Measurements from ENCODE around the gene XXYLT1.

XXYLT1 gene

GRCh38 chr3:195181741-195182469 is 89.1 kb downstream of the XXYLT1 start:
- Histone ChIP-seq H3K4me1 (ENCODE audit: control insufficient read depth, insufficient read depth, low read length, poor library complexity, severe bottlenecking) (peaks cover 65% of the 10 kb centered on the region), H3K36me3 (ENCODE audit: control insufficient read depth, insufficient read depth, low read length) (peaks cover 3% of the 10 kb centered on the region), H3K9me3 (ENCODE audit: control insufficient read depth, low read length) (no peaks in the 10 kb centered on the region), H3K27ac (ENCODE audit: low read depth, low read length, severe bottlenecking) (peak overlapping the region; percentile 90), H3K4me3 (ENCODE audit: extremely low read depth, insufficient read depth, low read length, poor library complexity, severe bottlenecking) (no peak overlapping the region)
- 74 to 79% methylated on average over 4 to 7 of the region's 7 CpGs for WGBS, 2 experiments (ENCODE audit: insufficient coverage in 2 of 2)

- Histone ChIP-seq H3K36me3 (ENCODE audit: control insufficient read depth, insufficient read depth, low read length) (peaks cover 5% of the 10 kb centered on the region), H3K27ac (ENCODE audit: low read depth, low read length, severe bottlenecking) (peak overlapping the region; percentile 90), H3K9me3 (ENCODE audit: control insufficient read depth, low read length) (no peaks in the 10 kb centered on the region), H3K4me1 (ENCODE audit: control insufficient read depth, insufficient read depth, low read length, poor library complexity, severe bottlenecking) (peaks cover 60% of the 10 kb centered on the region), H3K4me3 (ENCODE audit: extremely low read depth, insufficient read depth, low read length, poor library complexity, severe bottlenecking) (no peak overlapping the region)
- WGBS, 2 experiments (ENCODE audit: insufficient coverage in 2 of 2) = 86 to 90% methylated on average over 8 to 9 of the region's 9 CpGs
Observed at GRCh38 chr3:195181113-195181498, 89.9 kb downstream of the XXYLT1 start.

- Histone ChIP-seq H3K9me3 (ENCODE audit: control insufficient read depth, low read length) (no peaks in the 10 kb centered on the region), H3K4me3 (ENCODE audit: extremely low read depth, insufficient read depth, low read length, poor library complexity, severe bottlenecking) (no peak overlapping the region), H3K27ac (ENCODE audit: low read depth, low read length, severe bottlenecking) (peak overlapping the region; percentile 90), H3K36me3 (ENCODE audit: control insufficient read depth, insufficient read depth, low read length) (peaks cover 10% of the 10 kb centered on the region), H3K4me1 (ENCODE audit: control insufficient read depth, insufficient read depth, low read length, poor library complexity, severe bottlenecking) (peaks cover 60% of the 10 kb centered on the region)
- WGBS, 2 experiments (ENCODE audit: insufficient coverage in 2 of 2) = 84 to 85% methylated on average over 14 to 16 of the region's 17 CpGs
Observed at GRCh38 chr3:195180490-195181112, 90.4 kb downstream of the XXYLT1 start.

GRCh38 chr3:195179776-195180489 is 91.0 kb downstream of the XXYLT1 start:
- Histone ChIP-seq H3K4me1 (ENCODE audit: control insufficient read depth, insufficient read depth, low read length, poor library complexity, severe bottlenecking) (peaks cover 60% of the 10 kb centered on the region), H3K9me3 (ENCODE audit: control insufficient read depth, low read length) (no peaks in the 10 kb centered on the region), H3K4me3 (ENCODE audit: extremely low read depth, insufficient read depth, low read length, poor library complexity, severe bottlenecking) (no peak overlapping the region), H3K27ac (ENCODE audit: low read depth, low read length, severe bottlenecking) (peak overlapping the region; percentile 90), H3K36me3 (ENCODE audit: control insufficient read depth, insufficient read depth, low read length) (peaks cover 17% of the 10 kb centered on the region)
- whole genome bisulfite sequencing, 2 experiments (ENCODE audit: insufficient coverage in 2 of 2) = 79 to 81% methylated on average over 21 to 23 of the region's 24 CpGs

GRCh38 chr3:195178124-195178910 is 92.6 kb downstream of the XXYLT1 start:
- no peaks in the 10 kb centered on the region for H3K9me3 ChIP-seq (ENCODE audit: control insufficient read depth, low read length)
- H3K4me1 ChIP-seq (ENCODE audit: control insufficient read depth, insufficient read depth, low read length, poor library complexity, severe bottlenecking) = peaks cover 55% of the 10 kb centered on the region
- peaks cover 19% of the 10 kb centered on the region for H3K36me3 ChIP-seq (ENCODE audit: control insufficient read depth, insufficient read depth, low read length)
- peak overlapping the region; percentile 29 for H3K27ac ChIP-seq (ENCODE audit: low read depth, low read length, severe bottlenecking)
- no peak overlapping the region for H3K4me3 ChIP-seq (ENCODE audit: extremely low read depth, insufficient read depth, low read length, poor library complexity, severe bottlenecking)
- 93 to 97% methylated on average over 17 of the region's 17 CpGs for WGBS, 2 experiments (ENCODE audit: insufficient coverage in 2 of 2)

- 89 to 96% methylated on average over 3 to 5 of the region's 6 CpGs for WGBS, 2 experiments (ENCODE audit: insufficient coverage in 2 of 2)
Observed at GRCh38 chr3:195177422-195178123, 93.4 kb downstream of the XXYLT1 start.

GRCh38 chr3:195176776-195177175 is 94.2 kb downstream of the XXYLT1 start:
- Histone ChIP-seq H3K4me3 (ENCODE audit: extremely low read depth, insufficient read depth, low read length, poor library complexity, severe bottlenecking) (no peak overlapping the region), H3K4me1 (ENCODE audit: control insufficient read depth, insufficient read depth, low read length, poor library complexity, severe bottlenecking) (peaks cover 54% of the 10 kb centered on the region), H3K36me3 (ENCODE audit: control insufficient read depth, insufficient read depth, low read length) (peaks cover 19% of the 10 kb centered on the region), H3K27ac (ENCODE audit: low read depth, low read length, severe bottlenecking) (no peak overlapping the region), H3K9me3 (ENCODE audit: control insufficient read depth, low read length) (no peaks in the 10 kb centered on the region)
- WGBS, 2 experiments (ENCODE audit: insufficient coverage in 2 of 2) = 90 to 96% methylated on average over 9 of the region's 12 CpGs

More at GRCh38 chr3:195177422-195178123, 93.4 kb downstream of the XXYLT1 start:
- H3K4me1 ChIP-seq (ENCODE audit: control insufficient read depth, insufficient read depth, low read length, poor library complexity, severe bottlenecking) = peaks cover 55% of the 10 kb centered on the region
- H3K36me3 ChIP-seq (ENCODE audit: control insufficient read depth, insufficient read depth, low read length) = peaks cover 19% of the 10 kb centered on the region
- H3K27ac ChIP-seq (ENCODE audit: low read depth, low read length, severe bottlenecking) = no peak overlapping the region
- H3K4me3 ChIP-seq (ENCODE audit: extremely low read depth, insufficient read depth, low read length, poor library complexity, severe bottlenecking) = no peak overlapping the region
- H3K9me3 ChIP-seq (ENCODE audit: control insufficient read depth, low read length) = no peaks in the 10 kb centered on the region

- WGBS, 2 experiments (ENCODE audit: insufficient coverage in 2 of 2) = 91 to 93% methylated on average over 11 to 12 of the region's 13 CpGs
- no peak overlapping the region for H3K4me3 ChIP-seq (ENCODE audit: extremely low read depth, insufficient read depth, low read length, poor library complexity, severe bottlenecking)
- no peak overlapping the region for H3K27ac ChIP-seq (ENCODE audit: low read depth, low read length, severe bottlenecking)
- peaks cover 52% of the 10 kb centered on the region for H3K4me1 ChIP-seq (ENCODE audit: control insufficient read depth, insufficient read depth, low read length, poor library complexity, severe bottlenecking)
- peaks cover 19% of the 10 kb centered on the region for H3K36me3 ChIP-seq (ENCODE audit: control insufficient read depth, insufficient read depth, low read length)
- no peaks in the 10 kb centered on the region for H3K9me3 ChIP-seq (ENCODE audit: control insufficient read depth, low read length)
Observed at GRCh38 chr3:195175476-195176337, 95.3 kb downstream of the XXYLT1 start.

GRCh38 chr3:195175076-195175475 is 95.9 kb downstream of the XXYLT1 start:
- Histone ChIP-seq H3K36me3 (ENCODE audit: control insufficient read depth, insufficient read depth, low read length) (peaks cover 19% of the 10 kb centered on the region), H3K4me3 (ENCODE audit: extremely low read depth, insufficient read depth, low read length, poor library complexity, severe bottlenecking) (no peak overlapping the region), H3K9me3 (ENCODE audit: control insufficient read depth, low read length) (no peaks in the 10 kb centered on the region), H3K27ac (ENCODE audit: low read depth, low read length, severe bottlenecking) (no peak overlapping the region), H3K4me1 (ENCODE audit: control insufficient read depth, insufficient read depth, low read length, poor library complexity, severe bottlenecking) (peaks cover 46% of the 10 kb centered on the region)
- WGBS, 2 experiments (ENCODE audit: insufficient coverage in 2 of 2) = 93 to 97% methylated on average over 9 to 11 of the region's 11 CpGs

Data from mesodermal cell (in vitro differentiated cells).